ENCODE results near the gene KRTAP3-3.
"Not testable (repeated sequence)": the region's sequence is repeated elsewhere in the genome, so short reads cannot be mapped to it uniquely, and the experiment has no call there.

The KRTAP3-3 gene

GRCh38 chr17:40993839-40994238 is at the start of gene KRTAP3-3:
TSS of gene KRTAP3-3 (minus strand) at chr17:40994164. CDS start at chr17:40994097, 67 bp downstream.
- no peak for DNase-seq

DNA sequence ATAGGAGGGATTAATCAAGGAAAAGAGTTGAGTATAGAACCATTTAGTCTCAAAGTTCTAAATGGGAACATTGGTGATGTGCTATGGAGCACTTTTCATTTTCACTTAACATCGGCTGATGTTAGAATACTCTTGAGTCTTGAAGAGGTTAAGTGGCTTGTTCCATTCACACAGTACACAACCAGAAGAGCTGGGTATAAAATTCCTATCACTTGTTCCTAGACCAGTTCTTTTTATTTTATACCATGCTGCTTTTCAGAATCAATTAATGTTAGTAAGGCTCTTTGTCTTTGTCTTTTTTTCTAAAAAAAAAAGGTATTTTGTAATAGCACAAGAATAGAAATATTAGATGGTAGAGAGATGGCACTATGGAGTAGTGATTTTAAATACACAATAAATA is 49.0 kb upstream of the KRTAP3-3 start:
- no peak for DNase-seq

GRCh38 chr17:41040783-41041571 is 47.0 kb upstream of the KRTAP3-3 start, which contains the start of gene KRTAP1-1:
TSS of gene KRTAP1-1 (minus strand) at chr17:41041450. CDS start at chr17:41041397, 53 bp downstream.
- not testable (repeated sequence) for DNase-seq

- no peak for DNase-seq
Observed at GRCh38 chr17:41037853-41038350, 43.9 kb upstream of the KRTAP3-3 start.

GRCh38 chr17:41034346-41034935 is 40.5 kb upstream of the KRTAP3-3 start, which contains the start of gene KRTAP1-3:
TSS of gene KRTAP1-3 (minus strand) at chr17:41034874. CDS start at chr17:41034821, 53 bp downstream.
- not testable (repeated sequence) for DNase-seq

GRCh38 chr17:41029633-41030245 is 35.8 kb upstream of the KRTAP3-3 start, which contains the start of gene KRTAP1-4:
TSS of gene KRTAP1-4 (minus strand) at chr17:41030195. CDS start at chr17:41030078, 117 bp downstream.
- no peak for DNase-seq

DNA sequence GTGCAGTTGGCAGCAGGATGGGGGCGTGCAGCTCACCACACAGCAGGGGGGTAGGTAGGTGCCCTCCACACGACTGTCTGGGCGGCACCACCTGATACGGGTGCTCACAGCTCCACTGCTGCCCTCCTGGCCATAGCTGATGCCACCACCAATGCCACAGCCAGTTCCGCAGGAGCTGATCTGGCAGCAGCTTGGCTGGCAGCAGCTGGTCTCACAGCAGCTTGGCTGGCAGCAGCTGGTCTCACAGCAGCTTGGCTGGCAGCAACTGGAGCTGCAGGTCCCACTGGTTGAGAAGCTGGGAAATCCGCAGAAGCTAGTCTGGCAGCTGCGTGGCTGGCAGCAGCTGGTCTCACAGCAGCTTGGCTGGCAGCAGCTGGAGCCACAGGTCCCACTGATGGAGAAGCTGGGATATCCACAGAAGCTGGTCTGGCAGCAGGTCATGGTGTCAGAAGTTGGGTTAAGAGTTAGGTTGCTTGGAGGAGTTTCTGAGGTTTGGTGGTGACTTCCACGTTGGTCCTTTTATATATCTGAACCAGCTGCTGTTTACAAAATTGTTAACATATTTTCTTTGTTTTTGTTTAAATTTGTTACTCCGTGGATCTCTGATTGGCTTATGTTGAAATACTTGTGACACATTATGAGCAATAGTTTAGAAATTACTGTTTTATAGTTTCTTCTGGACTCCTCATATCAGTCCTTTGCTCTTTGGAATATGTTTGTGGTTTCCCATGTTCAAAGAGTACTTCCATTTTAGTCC is 32.9 kb upstream of the KRTAP3-3 start, which contains the start of gene KRTAP1-5:
Gene KRTAP1-5, minus strand, starts transcription at position 494 of the 757 bp plus-strand sequence. Its CDS starts 53 bp downstream, at position 441.
- DNase-seq, result no peak

DNA sequence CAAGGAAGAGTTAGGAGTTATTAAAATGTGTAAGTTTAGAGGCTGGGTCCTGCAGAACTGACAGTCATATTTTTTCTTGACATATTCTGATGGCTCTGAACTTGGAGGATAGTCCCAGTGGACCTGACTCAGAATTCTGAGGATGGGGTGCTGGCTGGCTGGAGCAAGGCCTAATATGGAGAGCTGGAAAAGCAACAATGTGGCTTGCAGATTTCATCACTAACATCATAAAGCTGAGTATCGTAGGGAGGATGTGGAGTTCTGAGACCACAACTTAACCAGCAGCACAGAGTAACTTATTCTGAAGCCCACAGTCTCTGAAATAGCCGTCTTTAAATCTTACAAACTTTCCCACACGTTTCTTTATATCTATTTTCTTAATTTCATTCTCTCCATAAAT is 30.7 kb upstream of the KRTAP3-3 start:
- no peak for DNase-seq

DNA sequence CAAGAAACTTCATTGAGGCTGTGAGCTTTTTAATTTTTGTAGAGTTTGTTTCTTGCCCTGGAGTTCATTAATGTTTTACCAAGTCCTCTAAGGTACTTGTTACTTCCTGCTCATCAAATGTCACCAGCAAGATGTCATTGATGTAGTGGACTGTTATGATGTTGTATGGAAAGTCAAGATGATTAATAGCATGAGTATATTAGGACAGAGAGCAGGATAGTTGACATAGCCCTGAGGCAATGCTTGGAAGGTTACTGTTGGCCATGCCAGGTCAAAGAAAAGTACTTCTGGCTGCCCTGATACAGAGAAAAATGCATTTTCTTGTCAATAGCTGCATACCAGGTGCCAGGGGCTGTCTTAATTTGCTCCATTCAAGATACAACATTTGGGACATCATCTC is 26.4 kb upstream of the KRTAP3-3 start:
- DNase-seq, result no peak

GRCh38 chr17:41019415-41019814 is 25.5 kb upstream of the KRTAP3-3 start:
- DNase-seq, result no peak

- DNase-seq, result no peak
Observed at GRCh38 chr17:41018541-41018940, 24.6 kb upstream of the KRTAP3-3 start.

DNA sequence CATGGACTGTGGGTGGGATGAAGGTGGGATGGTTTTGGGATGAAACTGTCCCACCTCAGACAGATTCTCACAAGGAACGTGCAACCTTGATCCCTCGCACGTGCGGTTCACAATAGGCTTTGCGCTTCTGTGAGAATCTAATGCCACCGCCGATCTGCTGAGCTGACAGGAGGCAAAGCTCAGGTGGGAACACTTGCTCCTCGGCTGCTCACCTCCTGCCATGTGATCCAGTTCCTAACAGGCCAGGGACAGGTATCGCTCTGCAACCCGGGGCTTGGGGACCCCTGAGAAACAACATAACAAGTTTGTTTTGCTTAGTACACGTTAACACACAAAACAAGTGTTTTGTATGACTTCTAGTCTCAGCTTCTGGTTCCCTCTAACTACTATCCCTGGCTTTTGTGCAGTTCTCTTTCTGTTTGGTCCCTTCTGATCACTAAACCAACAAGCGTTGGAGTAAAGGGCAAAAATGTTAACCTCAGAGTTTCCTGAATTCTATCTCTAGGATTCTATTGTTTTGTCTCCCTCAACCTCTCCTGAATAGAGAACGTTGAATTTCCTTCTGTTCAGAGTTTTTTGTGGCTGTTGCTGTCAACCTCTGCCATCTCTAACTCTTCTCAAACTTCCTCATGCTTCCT is 22.7 kb upstream of the KRTAP3-3 start:
- no peak for DNase-seq

GRCh38 chr17:41015454-41015853 is 21.5 kb upstream of the KRTAP3-3 start:
- DNase-seq, result no peak

DNA sequence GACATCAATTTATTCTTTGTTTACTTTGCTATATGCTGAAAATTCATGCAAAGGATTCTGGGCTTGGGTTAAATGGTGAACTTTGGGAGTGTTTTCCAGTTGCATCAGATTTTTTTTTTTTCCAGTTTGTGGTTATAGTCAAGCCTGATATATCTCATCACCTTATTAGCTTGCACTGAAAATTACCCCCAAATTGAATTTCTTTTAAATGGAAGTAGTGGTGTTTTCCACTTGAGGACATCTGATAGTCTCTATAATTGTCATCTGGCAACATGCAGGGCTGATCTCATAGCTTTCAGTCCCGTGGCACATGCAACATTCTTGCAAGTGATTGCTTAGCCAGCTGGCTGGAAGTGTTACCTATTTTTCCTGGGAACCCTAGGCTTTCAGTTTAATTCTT is 19.6 kb upstream of the KRTAP3-3 start:
- DNase-seq, result no peak

GRCh38 chr17:41013181-41013580 is 19.2 kb upstream of the KRTAP3-3 start:
- no peak for DNase-seq

GRCh38 chr17:41012326-41013120 is 18.6 kb upstream of the KRTAP3-3 start:
- DNase-seq, result no peak

GRCh38 chr17:41010441-41010840 is 16.5 kb upstream of the KRTAP3-3 start:
- no peak for DNase-seq

GRCh38 chr17:41009936-41010335 is 16.0 kb upstream of the KRTAP3-3 start:
- DNase-seq, result no peak

DNA sequence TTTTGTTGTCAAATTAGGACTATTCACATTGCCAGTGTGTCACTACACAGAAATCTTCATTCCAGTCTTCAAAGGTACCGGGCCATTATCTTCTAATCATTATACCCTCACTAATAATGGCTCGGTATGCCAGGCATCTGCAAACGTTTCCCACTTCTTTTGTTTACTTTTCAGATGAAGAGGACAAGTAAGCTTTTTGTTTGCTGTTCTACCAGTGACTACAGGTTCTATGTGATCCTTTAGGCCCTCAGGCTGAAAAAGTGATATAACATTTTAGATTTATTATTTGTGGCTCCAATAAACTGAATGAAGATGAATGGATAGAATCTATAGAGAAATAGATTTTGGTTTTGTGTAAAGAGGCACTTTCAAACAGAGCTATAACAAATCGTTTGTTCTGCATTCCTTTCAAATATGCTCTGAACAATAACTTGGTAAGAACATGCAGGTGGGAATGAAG is 15.4 kb upstream of the KRTAP3-3 start:
- DNase-seq, result no peak

DNA sequence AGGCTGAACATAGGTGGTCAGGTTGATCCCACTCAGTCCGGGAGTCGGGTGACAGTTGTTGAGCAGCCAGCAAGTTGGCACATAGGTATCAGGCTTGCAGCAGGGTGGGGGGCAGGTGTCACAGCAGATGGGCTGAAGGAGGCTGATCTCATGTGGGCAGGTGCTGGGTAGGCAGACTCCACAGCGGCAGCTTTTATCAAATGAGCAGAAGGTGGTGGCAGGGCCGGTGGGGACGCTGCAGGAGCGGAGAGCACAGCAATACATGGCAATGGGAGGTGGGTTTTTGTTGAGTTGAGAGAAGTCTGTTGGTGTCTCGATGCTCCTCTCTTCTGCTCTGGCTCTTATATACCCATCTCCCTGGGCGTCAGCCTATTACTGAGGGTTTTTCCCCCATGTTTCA is 14.8 kb upstream of the KRTAP3-3 start, which contains the start of gene KRTAP3-1:
Gene KRTAP3-1, minus strand, starts transcription at position 318 of the 400 bp plus-strand sequence. Its CDS starts 54 bp downstream, at position 264.
- no peak for DNase-seq

DNA sequence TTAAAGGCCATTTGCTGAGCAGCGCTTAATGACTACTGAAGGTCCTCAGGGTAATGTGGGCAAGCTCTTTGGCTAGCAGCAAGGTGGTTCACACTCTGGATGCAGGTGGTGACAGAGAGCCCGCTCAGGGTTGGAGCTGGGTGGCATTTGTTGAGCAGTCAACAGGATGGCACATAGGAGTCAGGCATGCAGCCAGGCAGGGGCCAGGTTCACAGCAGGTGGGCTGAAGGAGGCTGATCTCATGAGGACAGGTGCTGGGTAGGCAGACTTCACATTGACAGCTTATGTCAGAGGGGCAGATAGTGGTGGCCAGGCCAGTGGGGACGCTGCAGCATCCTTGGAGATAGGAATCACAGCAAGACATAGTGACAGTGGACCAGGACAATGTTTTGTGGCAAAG is 10.4 kb upstream of the KRTAP3-3 start:
- no peak for DNase-seq

Data from activated CD4-positive, alpha-beta T cell treated with anti-CD3 and anti-CD28 coated beads, Interleukin-2, amount 50 U/mL, for 16 hours (primary cell).